ENCODE results near the gene SHCBP1. TPM values are rescaled to one million over a fixed set of nuclear protein-coding genes. Genes with fewer than 3 reads are reported as not detected.

SHCBP1 gene
- total and polyA plus RNA-seq, 2 of the 13 experiments (the other 11 are each of a cell fraction or from before 2014, with no cell fraction given) = 15.7 to 33.0 TPM

- no peak for TF ChIP-seq ZNF569 (CRISPR knock-in tag; IDR thresholded peaks at IDR 0.05; ENCODE audit: borderline replicate concordance)
- no peak for TF ChIP-seq CAMTA2 (CRISPR knock-in tag; IDR thresholded peaks at IDR 0.05; ENCODE audit: borderline replicate concordance)
- no peak for TF ChIP-seq PRPF4 (IDR thresholded peaks at IDR 0.05; ENCODE audit: low read depth, low read length, poor library complexity, severe bottlenecking)
- 0 out of 2 replicates have a peak, but pooled peaks have one; percentile 3 for TF ChIP-seq STAG1 (CRISPR knock-in tag; IDR thresholded peaks at IDR 0.05)
- peak; percentile 35; the same call in 1 of the 2 replicates for TF ChIP-seq ZNF782 (CRISPR knock-in tag; IDR thresholded peaks at IDR 0.05; ENCODE audit: borderline replicate concordance)
- no peak for TF ChIP-seq TEAD2 (CRISPR knock-in tag; IDR thresholded peaks at IDR 0.05)
- TF ChIP-seq HDAC1 (CRISPR knock-in tag; IDR thresholded peaks at IDR 0.05) = 0 out of 2 replicates have a peak, but pooled peaks have one; percentile 23
- TF ChIP-seq NPAS2 (CRISPR knock-in tag; IDR thresholded peaks at IDR 0.05; ENCODE audit: borderline replicate concordance) = no peak
- TF ChIP-seq ZNF678 (CRISPR knock-in tag; IDR thresholded peaks at IDR 0.05) = no peak
- TF ChIP-seq ZNF337 (CRISPR knock-in tag; IDR thresholded peaks at IDR 0.05; ENCODE audit: borderline replicate concordance, low read depth) = 0 out of 2 replicates have a peak, but pooled peaks have one; percentile 18
- no peak for TF ChIP-seq SETDB1 (CRISPR knock-in tag; IDR thresholded peaks at IDR 0.05; ENCODE audit: borderline replicate concordance)
- TF ChIP-seq HNRNPLL (IDR thresholded peaks at IDR 0.05; ENCODE audit: low read depth, low read length, poor library complexity, severe bottlenecking) = no peak
- 0 out of 2 replicates have a peak, but pooled peaks have one; percentile 36 for TF ChIP-seq ZMYM2 (CRISPR knock-in tag; IDR thresholded peaks at IDR 0.05)
- no peak for TF ChIP-seq PAWR (CRISPR knock-in tag; IDR thresholded peaks at IDR 0.05; ENCODE audit: borderline replicate concordance)
- no peak for TF ChIP-seq HNF4G (IDR thresholded peaks at IDR 0.05; ENCODE audit: borderline replicate concordance, low read depth, low read length)
- TF ChIP-seq HNF4G (CRISPR knock-in tag; IDR thresholded peaks at IDR 0.05; ENCODE audit: borderline replicate concordance, low read depth) = no peak; the same call in 1 of the 2 replicates
- TF ChIP-seq ZNF597 (CRISPR knock-in tag; IDR thresholded peaks at IDR 0.05) = no peak
- TF ChIP-seq MXD4 (CRISPR knock-in tag; IDR thresholded peaks at IDR 0.05) = no peak
- no peak for TF ChIP-seq GPBP1L1 (CRISPR knock-in tag; IDR thresholded peaks at IDR 0.05)
- TF ChIP-seq, protein P1, sequence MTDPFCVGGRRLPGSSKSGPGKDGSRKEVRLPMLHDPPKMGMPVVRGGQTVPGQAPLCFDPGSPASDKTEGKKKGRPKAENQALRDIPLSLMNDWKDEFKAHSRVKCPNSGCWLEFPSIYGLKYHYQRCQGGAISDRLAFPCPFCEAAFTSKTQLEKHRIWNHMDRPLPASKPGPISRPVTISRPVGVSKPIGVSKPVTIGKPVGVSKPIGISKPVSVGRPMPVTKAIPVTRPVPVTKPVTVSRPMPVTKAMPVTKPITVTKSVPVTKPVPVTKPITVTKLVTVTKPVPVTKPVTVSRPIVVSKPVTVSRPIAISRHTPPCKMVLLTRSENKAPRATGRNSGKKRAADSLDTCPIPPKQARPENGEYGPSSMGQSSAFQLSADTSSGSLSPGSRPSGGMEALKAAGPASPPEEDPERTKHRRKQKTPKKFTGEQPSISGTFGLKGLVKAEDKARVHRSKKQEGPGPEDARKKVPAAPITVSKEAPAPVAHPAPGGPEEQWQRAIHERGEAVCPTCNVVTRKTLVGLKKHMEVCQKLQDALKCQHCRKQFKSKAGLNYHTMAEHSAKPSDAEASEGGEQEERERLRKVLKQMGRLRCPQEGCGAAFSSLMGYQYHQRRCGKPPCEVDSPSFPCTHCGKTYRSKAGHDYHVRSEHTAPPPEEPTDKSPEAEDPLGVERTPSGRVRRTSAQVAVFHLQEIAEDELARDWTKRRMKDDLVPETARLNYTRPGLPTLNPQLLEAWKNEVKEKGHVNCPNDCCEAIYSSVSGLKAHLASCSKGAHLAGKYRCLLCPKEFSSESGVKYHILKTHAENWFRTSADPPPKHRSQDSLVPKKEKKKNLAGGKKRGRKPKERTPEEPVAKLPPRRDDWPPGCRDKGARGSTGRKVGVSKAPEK (CRISPR knock-in tag; IDR thresholded peaks at IDR 0.05; ENCODE audit: borderline replicate concordance) = no peak; the same call in 1 of the 2 replicates
- no peak; the same call in 1 of the 2 replicates for TF ChIP-seq RBAK (CRISPR knock-in tag; IDR thresholded peaks at IDR 0.05)
- no peak for TF ChIP-seq CBX1 (IDR thresholded peaks at IDR 0.05; ENCODE audit: low read depth)
- 0 out of 2 replicates have a peak, but pooled peaks have one; percentile 56 for TF ChIP-seq ZIK1 (CRISPR knock-in tag; IDR thresholded peaks at IDR 0.05; ENCODE audit: borderline replicate concordance, low read depth)
- no peak; the same call in 1 of the 2 replicates for TF ChIP-seq ZSCAN31 (CRISPR knock-in tag; IDR thresholded peaks at IDR 0.05; ENCODE audit: low read depth)
Observed at GRCh38 chr16:46632778-46633733, 11.9 kb upstream of the SHCBP1 start (continued).

Data from HepG2 (cell line).